ENCODE data around the gene GCK.

The GCK gene

GRCh38 chr7:44222074-44222473, 32.8 kb upstream of the GCK start:
- DNase-seq = no peak

GRCh38 chr7:44221231-44221791, 32.1 kb upstream of the GCK start:
- no peak for DNase-seq

GRCh38 chr7:44220358-44221112, 31.3 kb upstream of the GCK start:
- DNase-seq = no peak

GRCh38 chr7:44220046-44220357, 30.8 kb upstream of the GCK start:
- no peak for DNase-seq

GRCh38 chr7:44219371-44220045, 30.3 kb upstream of the GCK start:
- no peak for DNase-seq

- no peak for DNase-seq
These were observed 29.4 kb upstream of the GCK start for GRCh38 chr7:44218418-44219201.

GRCh38 chr7:44217852-44218402, 28.7 kb upstream of the GCK start:
- DNase-seq = no peak

GRCh38 chr7:44217223-44217714, 28.0 kb upstream of the GCK start:
- DNase-seq = no peak

- no peak for DNase-seq
These were observed 27.4 kb upstream of the GCK start for GRCh38 chr7:44216521-44217222.

- no peak for DNase-seq
These were observed 26.8 kb upstream of the GCK start for GRCh38 chr7:44216019-44216418.

- DNase-seq = no peak
These were observed 26.3 kb upstream of the GCK start for GRCh38 chr7:44215531-44215930.

GRCh38 chr7:44213877-44214388, 24.7 kb upstream of the GCK start:
- no peak for DNase-seq

- DNase-seq = no peak
These were observed 24.1 kb upstream of the GCK start for GRCh38 chr7:44213206-44213876.

GRCh38 chr7:44212581-44213184, 23.4 kb upstream of the GCK start:
- DNase-seq = no peak

GRCh38 chr7:44212018-44212417, 22.8 kb upstream of the GCK start:
- DNase-seq = no peak

GRCh38 chr7:44211126-44211675, 22.0 kb upstream of the GCK start:
- no peak for DNase-seq

- DNase-seq = no peak
These were observed 20.9 kb upstream of the GCK start for GRCh38 chr7:44210107-44210506.

- no peak for DNase-seq
These were observed 18.8 kb upstream of the GCK start for GRCh38 chr7:44208085-44208484.

GRCh38 chr7:44206008-44206407, 16.8 kb upstream of the GCK start:
- no peak for DNase-seq

- DNase-seq = no peak
These were observed 12.6 kb upstream of the GCK start for GRCh38 chr7:44201813-44202212.

Measured in activated effector memory CD4-positive, alpha-beta T cell treated with Interleukin-2 at 50 U/mL for 16 hours (primary cell).